ENCODE data around the gene RNF7. TPM values are rescaled to one million over a fixed set of nuclear protein-coding genes. Genes with fewer than 3 reads are reported as not detected.
"Not testable (repeated sequence)": the region's sequence is repeated elsewhere in the genome, so short reads cannot be mapped to it uniquely, and the experiment has no call there.

RNF7 gene
- total RNA-seq, 4 donors from 2014 or later: 40.1 to 72.0 (median 42.5) TPM

- Histone ChIP-seq H3K9me3 (no peaks in the 10 kb centered on the region), H3K36me3 (no peaks in the 10 kb centered on the region), H3K27me3 (no peaks in the 10 kb centered on the region), H3K4me1 (no peaks in the 10 kb centered on the region), H3K27ac (no peak overlapping the region), H3K4me3 (no peak overlapping the region)
- no peak for DNase-seq
- no peak for TF ChIP-seq CTCF (IDR thresholded peaks at IDR 0.05)
- no peak for TF ChIP-seq POLR2A (IDR thresholded peaks at IDR 0.05)
Measured at GRCh38 chr3:141783632-141784031, 45.5 kb downstream of the RNF7 start.

- no peak for DNase-seq
- H3K9me3 ChIP-seq: no peaks in the 10 kb centered on the region
- H3K27me3 ChIP-seq: no peaks in the 10 kb centered on the region
- no peak for TF ChIP-seq POLR2A (IDR thresholded peaks at IDR 0.05)
- TF ChIP-seq CTCF (IDR thresholded peaks at IDR 0.05): no peak
- H3K36me3 ChIP-seq: no peaks in the 10 kb centered on the region
- H3K27ac ChIP-seq: no peak overlapping the region
- no peaks in the 10 kb centered on the region for H3K4me1 ChIP-seq
- no peak overlapping the region for H3K4me3 ChIP-seq
Measured at GRCh38 chr3:141784096-141784495, 46.0 kb downstream of the RNF7 start.

- DNase-seq: no peak
- no peaks in the 10 kb centered on the region for H3K36me3 ChIP-seq
Measured at GRCh38 chr3:141784531-141784930, 46.4 kb downstream of the RNF7 start.

GRCh38 chr3:141788149-141788548 lies 50.1 kb downstream of the RNF7 start:
- no peak overlapping the region for H3K27ac ChIP-seq
- no peak for TF ChIP-seq CTCF (IDR thresholded peaks at IDR 0.05)
- TF ChIP-seq POLR2A (IDR thresholded peaks at IDR 0.05): no peak
- no peaks in the 10 kb centered on the region for H3K27me3 ChIP-seq
- H3K4me3 ChIP-seq: no peak overlapping the region
- no peaks in the 10 kb centered on the region for H3K9me3 ChIP-seq
- H3K4me1 ChIP-seq: no peaks in the 10 kb centered on the region
- no peak for DNase-seq
- H3K36me3 ChIP-seq: no peaks in the 10 kb centered on the region

More at GRCh38 chr3:141784531-141784930, 46.4 kb downstream of the RNF7 start:
- Histone ChIP-seq H3K4me1 (no peaks in the 10 kb centered on the region), H3K27ac (no peak overlapping the region), H3K27me3 (no peaks in the 10 kb centered on the region), H3K4me3 (no peak overlapping the region), H3K9me3 (no peaks in the 10 kb centered on the region)
- TF ChIP-seq CTCF (IDR thresholded peaks at IDR 0.05): no peak
- TF ChIP-seq POLR2A (IDR thresholded peaks at IDR 0.05): no peak

- not testable (repeated sequence) for H3K4me3 ChIP-seq, H3K9me3 ChIP-seq
Measured at GRCh38 chr3:141788750-141789149, 50.7 kb downstream of the RNF7 start.

GRCh38 chr3:141789281-141789680 lies 51.2 kb downstream of the RNF7 start:
- Histone ChIP-seq H3K4me3 (no peak overlapping the region), H3K27ac (no peak overlapping the region), H3K27me3 (no peaks in the 10 kb centered on the region), H3K36me3 (no peaks in the 10 kb centered on the region), H3K9me3 (no peaks in the 10 kb centered on the region), H3K4me1 (no peaks in the 10 kb centered on the region)
- DNase-seq: no peak
- TF ChIP-seq POLR2A (IDR thresholded peaks at IDR 0.05): no peak
- no peak for TF ChIP-seq CTCF (IDR thresholded peaks at IDR 0.05)

More at GRCh38 chr3:141788750-141789149, 50.7 kb downstream of the RNF7 start:
- not testable (repeated sequence) for DNase-seq, H3K27ac ChIP-seq, H3K4me1 ChIP-seq, H3K36me3 ChIP-seq, H3K27me3 ChIP-seq
